ENCODE data around the gene MRPL14.

DNA sequence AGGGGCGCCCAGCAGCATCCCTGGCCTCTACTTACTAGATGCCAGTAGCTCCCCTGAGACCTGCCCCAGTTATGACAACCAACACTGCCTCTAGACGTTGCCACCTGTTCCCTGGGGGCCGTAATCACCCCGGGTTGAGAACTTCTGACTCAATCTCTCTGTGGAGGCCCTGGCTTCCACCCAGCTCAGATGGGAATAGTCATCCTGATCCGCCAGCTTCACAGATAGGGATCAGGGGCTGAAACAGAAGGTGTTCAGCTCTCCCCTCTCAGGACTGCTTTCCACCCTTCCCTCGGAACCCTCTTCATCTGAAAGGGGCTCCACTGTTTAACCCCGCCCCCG lies 34.7 kb upstream of the MRPL14 start:
- TF ChIP-seq CTCF (IDR thresholded peaks at IDR 0.05; ENCODE audit: low read depth, low read length, poor library complexity, severe bottlenecking) (no peak), EZH2phosphoT487 (IDR thresholded peaks at IDR 0.05; ENCODE audit: borderline replicate concordance, low read length) (no peak)
